GM19043 (cell line): ENCODE measurements around the gene SLC9A3.

Experiments used
- ATAC-seq: cut with Tn5 transposase; IDR thresholded peaks from one replicate; pipeline ENCODE4 v1.9.1; 2021; ENCODE audit warnings: low read depth; ENCODE audit not compliant: unreplicated experiment

SLC9A3 gene

GRCh38 chr5:448061-448765, 76.0 kb downstream of the SLC9A3 start:
- no peak for ATAC-seq

- no peak for ATAC-seq
Observed at GRCh38 chr5:447501-447900, 76.7 kb downstream of the SLC9A3 start.

- ATAC-seq, result no peak
Observed at GRCh38 chr5:446883-447263, 77.4 kb downstream of the SLC9A3 start.

- ATAC-seq, result no peak
Observed at GRCh38 chr5:446066-446882, 78.0 kb downstream of the SLC9A3 start.

- ATAC-seq, result no peak
Observed at GRCh38 chr5:445591-445990, 78.7 kb downstream of the SLC9A3 start.

- ATAC-seq, result no peak
Observed at GRCh38 chr5:444226-444625, 80.0 kb downstream of the SLC9A3 start.

GRCh38 chr5:443239-444151, 80.8 kb downstream of the SLC9A3 start:
- ATAC-seq, result no peak

- peak; percentile 89 for ATAC-seq
Observed at GRCh38 chr5:442335-443238, 81.7 kb downstream of the SLC9A3 start, which contains the start of gene EXOC3. Gene EXOC3 (plus strand): TSS chr5:443176. CDS start chr5:446206, 3,030 bp downstream.

GRCh38 chr5:441996-442334, 82.3 kb downstream of the SLC9A3 start:
- no peak for ATAC-seq

- ATAC-seq, result no peak
Observed at GRCh38 chr5:440401-441201, 83.6 kb downstream of the SLC9A3 start.

GRCh38 chr5:439636-440035, 84.6 kb downstream of the SLC9A3 start:
- ATAC-seq, result no peak

GRCh38 chr5:439181-439580, 85.1 kb downstream of the SLC9A3 start:
- no peak for ATAC-seq

- no peak for ATAC-seq
Observed at GRCh38 chr5:438481-438981, 85.7 kb downstream of the SLC9A3 start.

- ATAC-seq, result no peak
Observed at GRCh38 chr5:437281-437771, 86.9 kb downstream of the SLC9A3 start.

GRCh38 chr5:436641-436975, 87.6 kb downstream of the SLC9A3 start:
- ATAC-seq, result no peak

GRCh38 chr5:435961-436640, 88.1 kb downstream of the SLC9A3 start:
- ATAC-seq, result no peak

- no peak for ATAC-seq
Observed at GRCh38 chr5:435156-435790, 89.0 kb downstream of the SLC9A3 start.
